ENCODE measurements around the gene BMP8B.
A peak's percentile ranks its signal among the peaks of the same experiment; 100 is the strongest.

The BMP8B gene

DNA sequence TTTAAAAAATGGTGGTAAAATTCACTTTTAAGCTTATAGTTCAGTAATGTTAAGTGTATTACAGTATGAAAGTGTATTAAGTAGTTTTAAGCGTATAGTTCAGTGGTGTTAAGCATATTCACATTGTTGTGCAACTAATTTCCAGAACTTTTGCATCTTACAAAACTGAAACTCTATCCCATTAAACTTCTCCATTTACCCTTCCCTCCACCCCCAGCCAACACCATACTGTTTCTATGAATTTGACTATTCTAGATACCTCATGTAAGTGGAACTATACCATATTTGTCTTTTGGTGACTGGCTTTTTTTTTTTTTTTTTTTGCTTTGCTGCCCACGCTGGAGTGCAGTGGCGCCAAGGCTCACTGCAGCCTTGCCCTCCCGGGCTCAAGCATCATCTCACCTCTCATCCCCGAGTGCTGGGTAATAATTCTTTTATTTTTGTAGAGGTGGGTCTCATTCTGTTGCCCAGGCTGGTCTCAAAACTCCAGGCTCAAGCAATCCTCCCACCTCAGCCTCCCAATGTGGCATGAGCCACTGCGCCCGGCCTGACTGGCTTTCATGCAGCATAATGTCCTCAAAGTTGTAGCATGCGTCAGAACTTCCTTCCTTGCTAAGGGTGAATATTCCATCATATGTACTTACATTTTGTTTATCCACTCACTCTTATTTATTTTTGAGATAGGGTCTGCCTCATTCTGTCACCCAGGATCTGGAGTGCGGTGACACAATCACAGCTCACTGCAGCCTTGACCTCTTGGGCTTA lies 45.1 kb upstream of the BMP8B start:
- Histone ChIP-seq H3K4me3 (ENCODE audit: low read depth, low read length) (no peak overlapping the region), H2BK5ac (ENCODE audit: low read depth, low read length, poor library complexity) (no peak overlapping the region), H4K12ac (ENCODE audit: low read depth, low read length) (no peak overlapping the region), H2AK5ac (ENCODE audit: low read length) (no peak overlapping the region), H3K4me2 (ENCODE audit: low read length) (no peak overlapping the region), H3K14ac (ENCODE audit: low read length) (no peak overlapping the region), H3K4ac (ENCODE audit: low read depth, low read length) (no peak overlapping the region), H3K9me3 (ENCODE audit: insufficient read depth, low read depth, low read length) (no peaks in the 10 kb centered on the region), H2AFZ (ENCODE audit: insufficient read depth, low read length, poor library complexity) (no peak overlapping the region), H2BK12ac (ENCODE audit: low read length) (no peak overlapping the region), H3K36me3 (ENCODE audit: control insufficient read depth in 1 of 2, insufficient read depth in 2 of 2, low read length in 2 of 2) (peaks cover 3 to 7% of the 10 kb centered on the region in 2 experiments), H3K23ac (ENCODE audit: low read length) (no peak overlapping the region), H3K27me3 (ENCODE audit: insufficient read depth, low read length) (no peaks in the 10 kb centered on the region), H3K4me1 (ENCODE audit: control insufficient read depth in 1 of 2, insufficient read depth in 2 of 2, low read length in 2 of 2) (peaks cover 8 to 13% of the 10 kb centered on the region in 2 experiments), H4K8ac (ENCODE audit: low read depth, low read length) (no peak overlapping the region), H3K27ac (ENCODE audit: low read depth, low read length) (no peak overlapping the region), H3K79me2 (ENCODE audit: control insufficient read depth, insufficient read depth, low read length, poor library complexity) (peaks cover 2% of the 10 kb centered on the region), H4K91ac (ENCODE audit: low read depth, low read length) (no peak overlapping the region), H3K18ac (ENCODE audit: low read length) (no peak overlapping the region), H2BK120ac (ENCODE audit: insufficient read depth, low read length, poor library complexity) (no peak overlapping the region), H3K79me1 (ENCODE audit: low read length) (peaks cover 4% of the 10 kb centered on the region), H3K9ac (ENCODE audit: low read length) (no peak overlapping the region)
- no CpG with 5 or more reads among the region's 9 CpGs for WGBS (ENCODE audit: extremely low coverage, insufficient coverage, insufficient read length)
- DNase-seq = no peak

DNA sequence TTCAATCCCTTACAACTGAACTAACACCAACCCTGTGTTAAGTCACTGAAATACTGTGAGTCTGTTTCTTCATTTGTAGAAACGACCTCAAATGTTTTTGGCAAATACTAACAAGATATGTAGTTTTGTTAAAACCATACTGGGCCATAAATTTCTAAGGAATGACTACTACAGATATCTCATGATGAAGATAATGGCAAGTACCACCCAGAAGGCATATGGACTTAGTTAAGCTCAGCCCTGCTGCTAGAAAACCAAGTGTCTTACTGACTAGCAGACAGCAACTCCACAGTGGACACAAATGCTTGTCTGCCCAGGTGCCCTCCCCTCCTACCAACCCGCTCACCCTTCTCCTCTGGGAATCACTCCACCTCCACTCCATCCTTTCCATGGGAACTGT lies 44.5 kb upstream of the BMP8B start:
- H3K4me1 ChIP-seq (ENCODE audit: control insufficient read depth in 1 of 2, insufficient read depth in 2 of 2, low read length in 2 of 2) = peaks cover 8 to 13% of the 10 kb centered on the region in 2 experiments
- H3K36me3 ChIP-seq (ENCODE audit: control insufficient read depth in 1 of 2, insufficient read depth in 2 of 2, low read length in 2 of 2) = peaks cover 2 to 3% of the 10 kb centered on the region in 2 experiments
- H3K79me1 ChIP-seq (ENCODE audit: low read length) = peaks cover 4% of the 10 kb centered on the region
- H2BK120ac ChIP-seq (ENCODE audit: insufficient read depth, low read length, poor library complexity) = no peak overlapping the region
- no peaks in the 10 kb centered on the region for H3K9me3 ChIP-seq (ENCODE audit: insufficient read depth, low read depth, low read length)
- H3K23ac ChIP-seq (ENCODE audit: low read length) = no peak overlapping the region
- no peak overlapping the region for H2AK5ac ChIP-seq (ENCODE audit: low read length)
- H4K8ac ChIP-seq (ENCODE audit: low read depth, low read length) = no peak overlapping the region
- no peak for DNase-seq
- H3K4me2 ChIP-seq (ENCODE audit: low read length) = no peak overlapping the region
- H3K4me3 ChIP-seq (ENCODE audit: low read depth, low read length) = no peak overlapping the region
- H3K14ac ChIP-seq (ENCODE audit: low read length) = no peak overlapping the region
- no CpG with 5 or more reads among the region's 2 CpGs for WGBS (ENCODE audit: extremely low coverage, insufficient coverage, insufficient read length)
- no peak overlapping the region for H3K18ac ChIP-seq (ENCODE audit: low read length)
- no peak overlapping the region for H3K4ac ChIP-seq (ENCODE audit: low read depth, low read length)
- no peak overlapping the region for H4K12ac ChIP-seq (ENCODE audit: low read depth, low read length)
- no peak overlapping the region for H2BK12ac ChIP-seq (ENCODE audit: low read length)
- peaks cover 2% of the 10 kb centered on the region for H3K79me2 ChIP-seq (ENCODE audit: control insufficient read depth, insufficient read depth, low read length, poor library complexity)
- no peak overlapping the region for H3K9ac ChIP-seq (ENCODE audit: low read length)
- no peaks in the 10 kb centered on the region for H3K27me3 ChIP-seq (ENCODE audit: insufficient read depth, low read length)
- no peak overlapping the region for H2AFZ ChIP-seq (ENCODE audit: insufficient read depth, low read length, poor library complexity)
- no peak overlapping the region for H4K91ac ChIP-seq (ENCODE audit: low read depth, low read length)
- no peak overlapping the region for H2BK5ac ChIP-seq (ENCODE audit: low read depth, low read length, poor library complexity)
- no peak overlapping the region for H3K27ac ChIP-seq (ENCODE audit: low read depth, low read length)

DNA sequence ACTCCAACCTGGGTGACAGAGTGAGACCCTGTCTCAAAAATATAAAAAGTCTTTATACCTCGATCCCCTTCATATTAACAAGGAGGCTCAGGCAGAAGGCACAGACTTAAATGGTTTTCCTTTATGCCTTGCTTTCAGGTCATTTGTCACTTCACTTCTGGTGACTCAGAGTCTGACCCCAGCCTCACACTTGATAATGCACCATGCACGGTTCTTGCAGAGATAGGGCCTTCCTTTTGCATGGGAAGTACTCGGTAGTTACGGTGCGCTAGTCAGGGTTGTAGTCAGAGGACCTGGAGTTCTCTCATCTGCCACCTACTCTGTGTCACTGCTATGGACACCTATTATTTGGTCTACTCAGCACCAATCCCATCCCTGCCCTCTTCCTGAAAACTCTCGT lies 43.6 kb upstream of the BMP8B start:
- Histone ChIP-seq H4K91ac (ENCODE audit: low read depth, low read length) (no peak overlapping the region), H3K9ac (ENCODE audit: low read length) (no peak overlapping the region), H3K4me2 (ENCODE audit: low read length) (no peak overlapping the region), H3K18ac (ENCODE audit: low read length) (no peak overlapping the region), H2AK5ac (ENCODE audit: low read length) (no peak overlapping the region), H3K27me3 (ENCODE audit: insufficient read depth, low read length) (no peaks in the 10 kb centered on the region), H3K36me3 (ENCODE audit: control insufficient read depth in 1 of 2, insufficient read depth in 2 of 2, low read length in 2 of 2) (no peaks in the 10 kb centered on the region), H3K23ac (ENCODE audit: low read length) (no peak overlapping the region), H3K4ac (ENCODE audit: low read depth, low read length) (no peak overlapping the region), H3K79me1 (ENCODE audit: low read length) (peaks cover 4% of the 10 kb centered on the region), H2BK12ac (ENCODE audit: low read length) (no peak overlapping the region), H2BK120ac (ENCODE audit: insufficient read depth, low read length, poor library complexity) (no peak overlapping the region), H4K8ac (ENCODE audit: low read depth, low read length) (no peak overlapping the region), H3K14ac (ENCODE audit: low read length) (no peak overlapping the region), H3K4me3 (ENCODE audit: low read depth, low read length) (no peak overlapping the region), H2AFZ (ENCODE audit: insufficient read depth, low read length, poor library complexity) (no peak overlapping the region), H2BK5ac (ENCODE audit: low read depth, low read length, poor library complexity) (no peak overlapping the region), H3K79me2 (ENCODE audit: control insufficient read depth, insufficient read depth, low read length, poor library complexity) (peaks cover 2% of the 10 kb centered on the region), H3K27ac (ENCODE audit: low read depth, low read length) (no peak overlapping the region), H4K12ac (ENCODE audit: low read depth, low read length) (no peak overlapping the region), H3K4me1 (ENCODE audit: control insufficient read depth in 1 of 2, insufficient read depth in 2 of 2, low read length in 2 of 2) (peaks cover 8 to 15% of the 10 kb centered on the region in 2 experiments), H3K9me3 (ENCODE audit: insufficient read depth, low read depth, low read length) (no peaks in the 10 kb centered on the region)
- no CpG with 5 or more reads among the region's 6 CpGs for WGBS (ENCODE audit: extremely low coverage, insufficient coverage, insufficient read length)
- DNase-seq = no peak

DNA sequence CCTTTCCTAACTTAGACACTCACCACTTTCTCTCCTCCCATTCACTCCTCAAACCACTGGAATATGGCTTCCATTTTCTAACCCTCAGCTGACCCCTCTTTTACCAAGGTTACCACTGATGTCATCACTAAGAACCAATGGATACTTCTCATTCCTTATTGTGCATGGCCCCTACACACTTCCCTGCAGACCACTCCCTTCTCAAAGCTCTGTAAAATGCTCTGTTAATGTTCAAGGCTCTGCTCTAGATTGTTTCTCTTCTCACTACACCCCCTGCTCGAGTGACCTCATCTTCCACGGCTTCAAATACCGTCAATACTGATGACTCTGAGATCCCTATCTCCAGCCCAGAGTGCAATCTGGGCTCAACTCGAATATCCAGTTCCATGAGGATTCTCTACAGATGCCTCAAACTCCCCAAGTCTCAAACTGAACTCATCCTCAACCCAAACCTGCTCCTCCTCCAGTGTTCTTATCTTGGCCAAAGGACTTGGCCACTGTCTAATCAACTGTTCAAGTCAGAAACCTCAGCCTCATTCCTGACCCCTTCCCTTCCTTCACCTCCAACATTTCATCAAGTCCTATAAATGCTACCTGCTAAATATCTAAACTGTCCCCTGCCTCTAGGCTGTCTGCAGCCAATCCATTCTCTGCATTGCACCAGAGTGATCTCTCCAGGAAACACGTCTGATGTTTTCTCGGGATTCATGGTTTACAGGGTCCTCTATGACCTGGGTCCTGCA lies 41.3 kb upstream of the BMP8B start:
- no peak overlapping the region for H3K4ac ChIP-seq (ENCODE audit: low read depth, low read length)
- peak overlapping the region; percentile 34 for H4K8ac ChIP-seq (ENCODE audit: low read depth, low read length)
- DNase-seq = peak; percentile 95 to 99
- no peaks in the 10 kb centered on the region for H3K9me3 ChIP-seq (ENCODE audit: insufficient read depth, low read depth, low read length)
- H3K4me1 ChIP-seq (ENCODE audit: control insufficient read depth in 1 of 2, insufficient read depth in 2 of 2, low read length in 2 of 2) = peaks cover 8 to 15% of the 10 kb centered on the region in 2 experiments
- no CpG with 5 or more reads among the region's 6 CpGs for WGBS (ENCODE audit: extremely low coverage, insufficient coverage, insufficient read length)
- H3K4me3 ChIP-seq (ENCODE audit: low read depth, low read length) = no peak overlapping the region
- H3K79me1 ChIP-seq (ENCODE audit: low read length) = peaks cover 4% of the 10 kb centered on the region
- H3K18ac ChIP-seq (ENCODE audit: low read length) = no peak overlapping the region
- H2AFZ ChIP-seq (ENCODE audit: insufficient read depth, low read length, poor library complexity) = no peak overlapping the region
- no peaks in the 10 kb centered on the region for H3K27me3 ChIP-seq (ENCODE audit: insufficient read depth, low read length)
- peak overlapping the region; percentile 81 for H2BK12ac ChIP-seq (ENCODE audit: low read length)
- no peak overlapping the region for H3K9ac ChIP-seq (ENCODE audit: low read length)
- peak overlapping the region; percentile 73 for H3K14ac ChIP-seq (ENCODE audit: low read length)
- no peaks in the 10 kb centered on the region for H3K36me3 ChIP-seq (ENCODE audit: control insufficient read depth in 1 of 2, insufficient read depth in 2 of 2, low read length in 2 of 2)
- peaks cover 2% of the 10 kb centered on the region for H3K79me2 ChIP-seq (ENCODE audit: control insufficient read depth, insufficient read depth, low read length, poor library complexity)
- H3K23ac ChIP-seq (ENCODE audit: low read length) = no peak overlapping the region
- H2BK5ac ChIP-seq (ENCODE audit: low read depth, low read length, poor library complexity) = no peak overlapping the region
- no peak overlapping the region for H2BK120ac ChIP-seq (ENCODE audit: insufficient read depth, low read length, poor library complexity)
- peak overlapping the region; percentile 66 for H3K27ac ChIP-seq (ENCODE audit: low read depth, low read length)
- peak overlapping the region; percentile 23 for H3K4me2 ChIP-seq (ENCODE audit: low read length)
- peak overlapping the region; percentile 63 for H4K91ac ChIP-seq (ENCODE audit: low read depth, low read length)
- H4K12ac ChIP-seq (ENCODE audit: low read depth, low read length) = no peak overlapping the region
- peak overlapping the region; percentile 29 for H2AK5ac ChIP-seq (ENCODE audit: low read length)
